ENCODE results near the gene CCDC85A.

Gene CCDC85A

DNA sequence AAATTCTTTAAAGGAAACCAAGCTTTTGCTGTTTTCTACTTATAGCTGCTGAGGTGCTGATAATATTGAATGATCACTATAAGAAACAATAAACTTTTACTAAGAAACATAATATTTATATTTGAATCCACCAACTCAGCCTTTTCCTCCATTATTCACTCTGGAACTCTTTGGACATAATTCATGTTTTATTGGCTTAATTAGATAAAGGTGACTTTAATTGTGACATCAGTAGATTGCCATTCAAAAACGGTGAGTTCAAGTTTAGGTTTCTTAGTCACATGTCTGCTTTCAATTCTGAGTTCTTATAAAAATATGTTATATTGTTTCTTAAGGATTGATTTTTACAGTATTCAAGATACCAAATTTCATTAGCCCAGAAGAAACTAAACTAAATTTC lies 24.0 kb downstream of the CCDC85A start:
- no peak for ATAC-seq
- TF ChIP-seq ZNF70 (CRISPR knock-in tag; IDR thresholded peaks at IDR 0.05) (no peak), ZNF8 (CRISPR knock-in tag; IDR thresholded peaks at IDR 0.05) (no peak), ESRRG (CRISPR knock-in tag; IDR thresholded peaks at IDR 0.05) (no peak), ZC3H10 (CRISPR knock-in tag; IDR thresholded peaks at IDR 0.05) (no peak), TCF4 (CRISPR knock-in tag; IDR thresholded peaks at IDR 0.05; ENCODE audit: borderline replicate concordance) (no peak), OSR1 (CRISPR knock-in tag; IDR thresholded peaks at IDR 0.05) (no peak), ARNTL (CRISPR knock-in tag; IDR thresholded peaks at IDR 0.05; ENCODE audit: borderline replicate concordance, low read depth) (no peak), ISL1 (CRISPR knock-in tag; IDR thresholded peaks at IDR 0.05) (no peak), SNAI2 (CRISPR knock-in tag; IDR thresholded peaks at IDR 0.05) (no peak), BACH2 (CRISPR knock-in tag; IDR thresholded peaks at IDR 0.05; ENCODE audit: borderline replicate concordance) (no peak), GLIS3 (CRISPR knock-in tag; IDR thresholded peaks at IDR 0.05) (no peak), PPARA (CRISPR knock-in tag; IDR thresholded peaks at IDR 0.05; ENCODE audit: borderline replicate concordance) (no peak), RARB (CRISPR knock-in tag; IDR thresholded peaks at IDR 0.05) (no peak), ZFP3 (CRISPR knock-in tag; IDR thresholded peaks at IDR 0.05) (no peak)
- TF ChIP-seq, protein P1, sequence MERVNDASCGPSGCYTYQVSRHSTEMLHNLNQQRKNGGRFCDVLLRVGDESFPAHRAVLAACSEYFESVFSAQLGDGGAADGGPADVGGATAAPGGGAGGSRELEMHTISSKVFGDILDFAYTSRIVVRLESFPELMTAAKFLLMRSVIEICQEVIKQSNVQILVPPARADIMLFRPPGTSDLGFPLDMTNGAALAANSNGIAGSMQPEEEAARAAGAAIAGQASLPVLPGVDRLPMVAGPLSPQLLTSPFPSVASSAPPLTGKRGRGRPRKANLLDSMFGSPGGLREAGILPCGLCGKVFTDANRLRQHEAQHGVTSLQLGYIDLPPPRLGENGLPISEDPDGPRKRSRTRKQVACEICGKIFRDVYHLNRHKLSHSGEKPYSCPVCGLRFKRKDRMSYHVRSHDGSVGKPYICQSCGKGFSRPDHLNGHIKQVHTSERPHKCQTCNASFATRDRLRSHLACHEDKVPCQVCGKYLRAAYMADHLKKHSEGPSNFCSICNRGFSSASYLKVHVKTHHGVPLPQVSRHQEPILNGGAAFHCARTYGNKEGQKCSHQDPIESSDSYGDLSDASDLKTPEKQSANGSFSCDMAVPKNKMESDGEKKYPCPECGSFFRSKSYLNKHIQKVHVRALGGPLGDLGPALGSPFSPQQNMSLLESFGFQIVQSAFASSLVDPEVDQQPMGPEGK (CRISPR knock-in tag; IDR thresholded peaks at IDR 0.05; ENCODE audit: borderline replicate concordance): no peak
- TF ChIP-seq, protein P2, sequence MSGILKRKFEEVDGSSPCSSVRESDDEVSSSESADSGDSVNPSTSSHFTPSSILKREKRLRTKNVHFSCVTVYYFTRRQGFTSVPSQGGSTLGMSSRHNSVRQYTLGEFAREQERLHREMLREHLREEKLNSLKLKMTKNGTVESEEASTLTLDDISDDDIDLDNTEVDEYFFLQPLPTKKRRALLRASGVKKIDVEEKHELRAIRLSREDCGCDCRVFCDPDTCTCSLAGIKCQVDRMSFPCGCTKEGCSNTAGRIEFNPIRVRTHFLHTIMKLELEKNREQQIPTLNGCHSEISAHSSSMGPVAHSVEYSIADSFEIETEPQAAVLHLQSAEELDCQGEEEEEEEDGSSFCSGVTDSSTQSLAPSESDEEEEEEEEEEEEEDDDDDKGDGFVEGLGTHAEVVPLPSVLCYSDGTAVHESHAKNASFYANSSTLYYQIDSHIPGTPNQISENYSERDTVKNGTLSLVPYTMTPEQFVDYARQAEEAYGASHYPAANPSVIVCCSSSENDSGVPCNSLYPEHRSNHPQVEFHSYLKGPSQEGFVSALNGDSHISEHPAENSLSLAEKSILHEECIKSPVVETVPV (CRISPR knock-in tag; IDR thresholded peaks at IDR 0.05): no peak
- TF ChIP-seq, protein P3, sequence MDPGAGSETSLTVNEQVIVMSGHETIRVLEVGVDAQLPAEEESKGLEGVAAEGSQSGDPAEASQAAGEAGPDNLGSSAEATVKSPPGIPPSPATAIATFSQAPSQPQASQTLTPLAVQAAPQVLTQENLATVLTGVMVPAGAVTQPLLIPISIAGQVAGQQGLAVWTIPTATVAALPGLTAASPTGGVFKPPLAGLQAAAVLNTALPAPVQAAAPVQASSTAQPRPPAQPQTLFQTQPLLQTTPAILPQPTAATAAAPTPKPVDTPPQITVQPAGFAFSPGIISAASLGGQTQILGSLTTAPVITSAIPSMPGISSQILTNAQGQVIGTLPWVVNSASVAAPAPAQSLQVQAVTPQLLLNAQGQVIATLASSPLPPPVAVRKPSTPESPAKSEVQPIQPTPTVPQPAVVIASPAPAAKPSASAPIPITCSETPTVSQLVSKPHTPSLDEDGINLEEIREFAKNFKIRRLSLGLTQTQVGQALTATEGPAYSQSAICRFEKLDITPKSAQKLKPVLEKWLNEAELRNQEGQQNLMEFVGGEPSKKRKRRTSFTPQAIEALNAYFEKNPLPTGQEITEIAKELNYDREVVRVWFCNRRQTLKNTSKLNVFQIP (CRISPR knock-in tag; IDR thresholded peaks at IDR 0.05; ENCODE audit: borderline replicate concordance, low read depth): no peak
- TF ChIP-seq, protein P4, sequence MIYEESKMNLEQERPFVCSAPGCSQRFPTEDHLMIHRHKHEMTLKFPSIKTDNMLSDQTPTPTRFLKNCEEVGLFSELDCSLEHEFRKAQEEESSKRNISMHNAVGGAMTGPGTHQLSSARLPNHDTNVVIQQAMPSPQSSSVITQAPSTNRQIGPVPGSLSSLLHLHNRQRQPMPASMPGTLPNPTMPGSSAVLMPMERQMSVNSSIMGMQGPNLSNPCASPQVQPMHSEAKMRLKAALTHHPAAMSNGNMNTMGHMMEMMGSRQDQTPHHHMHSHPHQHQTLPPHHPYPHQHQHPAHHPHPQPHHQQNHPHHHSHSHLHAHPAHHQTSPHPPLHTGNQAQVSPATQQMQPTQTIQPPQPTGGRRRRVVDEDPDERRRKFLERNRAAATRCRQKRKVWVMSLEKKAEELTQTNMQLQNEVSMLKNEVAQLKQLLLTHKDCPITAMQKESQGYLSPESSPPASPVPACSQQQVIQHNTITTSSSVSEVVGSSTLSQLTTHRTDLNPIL (CRISPR knock-in tag; IDR thresholded peaks at IDR 0.05; ENCODE audit: low read depth): no peak
- TF ChIP-seq, protein P5, sequence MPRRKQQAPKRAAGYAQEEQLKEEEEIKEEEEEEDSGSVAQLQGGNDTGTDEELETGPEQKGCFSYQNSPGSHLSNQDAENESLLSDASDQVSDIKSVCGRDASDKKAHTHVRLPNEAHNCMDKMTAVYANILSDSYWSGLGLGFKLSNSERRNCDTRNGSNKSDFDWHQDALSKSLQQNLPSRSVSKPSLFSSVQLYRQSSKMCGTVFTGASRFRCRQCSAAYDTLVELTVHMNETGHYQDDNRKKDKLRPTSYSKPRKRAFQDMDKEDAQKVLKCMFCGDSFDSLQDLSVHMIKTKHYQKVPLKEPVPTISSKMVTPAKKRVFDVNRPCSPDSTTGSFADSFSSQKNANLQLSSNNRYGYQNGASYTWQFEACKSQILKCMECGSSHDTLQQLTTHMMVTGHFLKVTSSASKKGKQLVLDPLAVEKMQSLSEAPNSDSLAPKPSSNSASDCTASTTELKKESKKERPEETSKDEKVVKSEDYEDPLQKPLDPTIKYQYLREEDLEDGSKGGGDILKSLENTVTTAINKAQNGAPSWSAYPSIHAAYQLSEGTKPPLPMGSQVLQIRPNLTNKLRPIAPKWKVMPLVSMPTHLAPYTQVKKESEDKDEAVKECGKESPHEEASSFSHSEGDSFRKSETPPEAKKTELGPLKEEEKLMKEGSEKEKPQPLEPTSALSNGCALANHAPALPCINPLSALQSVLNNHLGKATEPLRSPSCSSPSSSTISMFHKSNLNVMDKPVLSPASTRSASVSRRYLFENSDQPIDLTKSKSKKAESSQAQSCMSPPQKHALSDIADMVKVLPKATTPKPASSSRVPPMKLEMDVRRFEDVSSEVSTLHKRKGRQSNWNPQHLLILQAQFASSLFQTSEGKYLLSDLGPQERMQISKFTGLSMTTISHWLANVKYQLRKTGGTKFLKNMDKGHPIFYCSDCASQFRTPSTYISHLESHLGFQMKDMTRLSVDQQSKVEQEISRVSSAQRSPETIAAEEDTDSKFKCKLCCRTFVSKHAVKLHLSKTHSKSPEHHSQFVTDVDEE (CRISPR knock-in tag; IDR thresholded peaks at IDR 0.05): no peak

DNA sequence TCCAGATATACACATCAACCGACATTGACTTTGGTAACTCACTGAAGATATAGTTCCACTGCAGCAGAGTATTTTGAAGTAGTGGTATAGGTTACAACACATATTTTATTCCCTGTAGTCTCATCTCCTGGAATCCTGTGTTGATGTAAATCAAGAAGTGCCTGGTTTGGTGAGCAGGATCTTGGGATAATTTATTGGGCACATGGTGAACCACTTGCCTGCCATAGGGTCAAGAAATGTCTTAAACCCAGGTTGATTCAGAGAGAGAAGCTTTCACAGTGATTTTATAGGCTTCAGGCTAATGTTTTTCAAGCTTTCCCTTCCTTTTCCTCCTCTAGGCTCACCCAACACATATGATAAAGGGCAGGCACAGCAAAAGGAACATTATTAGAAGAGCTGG lies 24.6 kb downstream of the CCDC85A start:
- TF ChIP-seq ZNF8 (CRISPR knock-in tag; IDR thresholded peaks at IDR 0.05) (no peak), CSDC2 (CRISPR knock-in tag; IDR thresholded peaks at IDR 0.05) (no peak), TOX (CRISPR knock-in tag; IDR thresholded peaks at IDR 0.05; ENCODE audit: borderline replicate concordance) (no peak), GLIS3 (CRISPR knock-in tag; IDR thresholded peaks at IDR 0.05) (no peak), BACH2 (CRISPR knock-in tag; IDR thresholded peaks at IDR 0.05; ENCODE audit: borderline replicate concordance) (no peak), TCF4 (CRISPR knock-in tag; IDR thresholded peaks at IDR 0.05; ENCODE audit: borderline replicate concordance) (no peak), SNAI2 (CRISPR knock-in tag; IDR thresholded peaks at IDR 0.05) (no peak), ESRRG (CRISPR knock-in tag; IDR thresholded peaks at IDR 0.05) (no peak), ZFP3 (CRISPR knock-in tag; IDR thresholded peaks at IDR 0.05) (no peak), ZNF70 (CRISPR knock-in tag; IDR thresholded peaks at IDR 0.05) (no peak), ZC3H10 (CRISPR knock-in tag; IDR thresholded peaks at IDR 0.05) (no peak), ARNTL (CRISPR knock-in tag; IDR thresholded peaks at IDR 0.05; ENCODE audit: borderline replicate concordance, low read depth) (no peak), ZFP30 (CRISPR knock-in tag; IDR thresholded peaks at IDR 0.05) (no peak), RARB (CRISPR knock-in tag; IDR thresholded peaks at IDR 0.05) (no peak), ZNF565 (CRISPR knock-in tag; conservative IDR thresholded peaks at IDR 0.05; ENCODE audit: low read depth) (no peak), PPARA (CRISPR knock-in tag; IDR thresholded peaks at IDR 0.05; ENCODE audit: borderline replicate concordance) (no peak), ISL1 (CRISPR knock-in tag; IDR thresholded peaks at IDR 0.05) (no peak)
- TF ChIP-seq, protein P4 (CRISPR knock-in tag; IDR thresholded peaks at IDR 0.05; ENCODE audit: low read depth): no peak
- TF ChIP-seq, protein P2 (CRISPR knock-in tag; IDR thresholded peaks at IDR 0.05): no peak
- TF ChIP-seq, protein P5 (CRISPR knock-in tag; IDR thresholded peaks at IDR 0.05): no peak
- no peak for ATAC-seq

Measured in SK-N-SH treated with all-trans-retinoic acid at 6 μM for 48 hours (cell line).